Measurements from ENCODE around the gene PHF23.

- peak; percentile 58 to 70 for TF ChIP-seq CTCF (conservative IDR thresholded peaks at IDR 0.05 in 1 of 2, IDR thresholded peaks at IDR 0.05 in 1 of 2; ENCODE audit: low read depth in 1 of 2, low read length in 2 of 2)
- TF ChIP-seq EZH2 (IDR thresholded peaks at IDR 0.05; ENCODE audit: low read length, missing control alignments), result no peak
Observed at GRCh38 chr17:7214300-7215135, 24.7 kb downstream of the PHF23 start.
